ENCODE data around the gene PCDH9.

GRCh38 chr13:66574606-66575005, 655.5 kb downstream of the PCDH9 start:
- TF ChIP-seq CTCF (IDR thresholded peaks at IDR 0.05; ENCODE audit: insufficient read depth, low read depth, low read length) (no peak), EZH2 (IDR thresholded peaks at IDR 0.05; ENCODE audit: insufficient read depth, low read length) (no peak)

Data from astrocyte (in vitro differentiated cells and primary cell).